ENCODE measurements around the gene NUP62CL.
A peak's percentile ranks its signal among the peaks of the same experiment; 100 is the strongest.
"Not testable (repeated sequence)": the region's sequence is repeated elsewhere in the genome, so short reads cannot be mapped to it uniquely, and the experiment has no call there.

Gene NUP62CL

GRCh38 chrX:107205770-107206696, at the start of gene NUP62CL, which contains the start of gene DNAAF6:
TSS of gene NUP62CL (minus strand) at chrX:107206433. CDS start at chrX:107175146, 31,287 bp downstream.
TSS of gene DNAAF6 (plus strand) at chrX:107206611. CDS start at chrX:107212876, 6,265 bp downstream.
- DNase-seq = peak; percentile 17

DNA sequence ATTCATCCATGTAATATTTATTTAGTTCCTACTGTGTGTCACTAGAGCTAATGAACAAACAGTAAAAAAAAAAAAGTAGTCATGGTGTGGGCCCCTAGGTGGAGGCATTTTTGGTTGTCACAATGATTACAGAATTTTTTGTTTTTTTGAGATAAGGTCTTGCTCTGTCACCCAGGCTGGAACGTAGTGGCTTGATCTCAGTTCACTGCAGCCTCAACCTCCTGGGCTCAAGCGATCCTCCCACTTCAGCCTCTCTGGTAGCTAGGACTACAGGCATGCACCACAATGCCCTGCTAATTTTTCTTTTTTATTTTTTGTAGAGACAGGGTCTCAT, 22.2 kb upstream of the NUP62CL start:
- DNase-seq = no peak

- DNase-seq = no peak
Observed at GRCh38 chrX:107227780-107228485, 21.7 kb upstream of the NUP62CL start.

- DNase-seq = no peak
Observed at GRCh38 chrX:107226757-107227156, 20.5 kb upstream of the NUP62CL start.

DNA sequence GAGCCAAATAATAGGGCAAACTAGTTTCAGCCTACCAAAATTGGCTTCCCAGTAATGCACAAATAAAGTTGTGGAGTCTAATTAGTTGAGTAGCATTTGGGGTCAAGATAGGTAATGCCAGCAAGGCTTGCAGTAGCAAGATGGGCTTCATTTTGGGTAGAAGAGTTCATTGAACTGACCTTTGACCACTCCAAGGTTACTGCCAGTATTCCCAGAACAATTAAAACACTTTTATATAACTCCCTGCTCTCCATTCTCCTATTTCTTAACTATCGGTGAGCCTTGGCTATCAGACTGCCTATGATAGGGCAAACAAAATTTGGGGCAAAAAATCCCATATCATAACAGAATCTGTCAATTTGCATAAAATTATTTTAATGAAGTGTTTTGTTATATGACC, 7.2 kb upstream of the NUP62CL start:
- no peak for DNase-seq

GRCh38 chrX:107207943-107208342, 1.7 kb upstream of the NUP62CL start:
- no peak for DNase-seq

- no peak for DNase-seq
Observed at GRCh38 chrX:107207089-107207488, 856 bp upstream of the NUP62CL start.

GRCh38 chrX:107206697-107207065, 448 bp upstream of the NUP62CL start:
- no peak for DNase-seq

- no peak for DNase-seq
Observed at GRCh38 chrX:107204068-107204605, 2.1 kb downstream of the NUP62CL start.

GRCh38 chrX:107199491-107199890, 6.7 kb downstream of the NUP62CL start:
- DNase-seq = no peak

DNA sequence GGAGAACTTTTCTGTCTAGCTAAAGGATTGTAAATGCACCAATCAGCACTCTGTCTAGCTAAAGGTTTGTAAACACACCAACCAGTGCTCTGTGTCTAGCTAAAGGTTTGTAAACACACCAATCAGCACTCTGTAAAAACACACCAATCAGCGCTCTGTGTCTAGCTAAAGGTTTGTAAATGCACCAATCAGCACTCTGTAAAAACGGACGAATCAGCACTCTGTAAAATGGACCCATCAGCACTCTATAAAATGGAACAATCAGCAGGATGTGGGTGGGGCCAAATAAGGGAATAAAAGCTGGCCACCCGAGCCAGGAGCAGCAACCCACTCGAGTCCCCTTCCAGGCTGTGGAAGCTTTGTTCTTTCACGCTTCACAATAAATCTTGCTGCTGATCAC, 8.2 kb downstream of the NUP62CL start:
- DNase-seq = not testable (repeated sequence)

DNA sequence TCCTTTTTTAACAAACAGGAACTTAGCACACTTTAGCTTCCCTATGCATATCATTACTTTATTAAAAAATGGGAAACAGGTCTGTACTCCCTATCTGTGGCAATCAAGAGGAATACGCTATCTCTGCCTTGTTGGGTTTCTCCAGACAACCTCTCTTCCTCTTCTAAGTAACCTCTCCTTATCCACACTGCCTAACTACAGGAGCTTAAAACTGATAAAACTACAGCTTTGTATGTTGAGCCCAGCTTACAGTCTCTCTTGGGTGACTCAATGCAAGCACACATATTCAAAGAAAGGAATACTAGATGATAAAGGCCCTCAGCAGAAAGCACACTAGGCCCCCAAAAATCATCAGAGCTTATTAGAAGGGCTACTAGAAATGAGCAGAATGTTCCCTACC, 8.9 kb downstream of the NUP62CL start:
- no peak for DNase-seq

DNA sequence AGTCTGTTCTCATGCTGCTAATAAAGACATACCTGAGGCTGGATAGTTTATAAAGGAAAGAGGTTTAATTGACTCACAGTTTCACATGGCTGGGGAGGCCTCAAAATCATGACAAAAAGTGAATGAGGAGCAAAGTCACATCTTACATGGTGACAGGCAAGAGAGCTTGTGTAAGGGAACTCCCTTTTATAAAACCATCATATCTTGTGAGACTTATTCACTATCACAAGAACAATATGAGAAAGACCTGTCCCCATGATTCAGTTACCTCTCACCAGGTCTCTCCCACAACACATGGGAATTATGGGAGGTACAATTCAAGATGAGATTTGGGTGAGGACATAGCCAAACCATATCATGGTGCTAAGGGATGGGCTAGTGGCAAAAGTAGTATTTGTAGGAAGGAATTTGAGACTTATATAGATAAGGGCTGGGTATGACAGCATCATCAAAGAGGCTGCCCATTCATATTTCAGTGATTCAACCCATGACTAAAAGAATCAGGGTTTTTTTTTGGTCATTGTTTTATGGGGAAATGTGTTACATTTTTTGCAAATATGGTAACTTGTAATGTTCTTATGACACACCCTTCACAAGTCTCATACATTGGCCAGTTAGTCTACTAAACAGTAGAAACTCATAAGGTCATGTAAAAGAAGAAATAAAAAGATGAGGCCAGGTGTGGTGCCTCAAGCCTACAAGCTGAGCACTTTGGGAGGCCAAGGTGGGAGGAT, 34.7 kb downstream of the NUP62CL start:
- no peak for DNase-seq

DNA sequence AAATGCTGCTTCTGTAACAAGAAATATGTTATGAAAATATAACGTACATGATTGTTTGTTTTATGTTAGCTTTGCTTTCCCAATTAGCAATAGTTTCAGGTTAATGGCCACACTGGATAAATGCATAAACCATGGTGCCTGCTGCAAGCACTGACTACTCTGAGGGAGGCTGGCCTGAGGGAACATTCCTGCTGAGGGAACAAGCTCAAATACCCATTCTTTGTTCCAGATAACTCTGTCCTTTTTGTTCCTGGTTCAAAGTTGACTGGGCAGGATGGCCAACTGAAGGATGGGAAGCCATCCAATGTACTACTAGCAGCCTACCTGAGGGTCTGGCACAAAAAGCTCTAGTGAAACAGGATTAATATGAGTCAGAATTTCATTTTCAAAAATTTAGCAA, 37.5 kb downstream of the NUP62CL start:
- DNase-seq = no peak

- DNase-seq = no peak
Observed at GRCh38 chrX:107168257-107168656, 38.0 kb downstream of the NUP62CL start.

- no peak for DNase-seq
Observed at GRCh38 chrX:107167163-107167921, 38.9 kb downstream of the NUP62CL start.

GRCh38 chrX:107157618-107158017, 48.6 kb downstream of the NUP62CL start:
- not testable (repeated sequence) for DNase-seq

GRCh38 chrX:107155621-107156430, 50.4 kb downstream of the NUP62CL start:
- DNase-seq = not testable (repeated sequence)

DNA sequence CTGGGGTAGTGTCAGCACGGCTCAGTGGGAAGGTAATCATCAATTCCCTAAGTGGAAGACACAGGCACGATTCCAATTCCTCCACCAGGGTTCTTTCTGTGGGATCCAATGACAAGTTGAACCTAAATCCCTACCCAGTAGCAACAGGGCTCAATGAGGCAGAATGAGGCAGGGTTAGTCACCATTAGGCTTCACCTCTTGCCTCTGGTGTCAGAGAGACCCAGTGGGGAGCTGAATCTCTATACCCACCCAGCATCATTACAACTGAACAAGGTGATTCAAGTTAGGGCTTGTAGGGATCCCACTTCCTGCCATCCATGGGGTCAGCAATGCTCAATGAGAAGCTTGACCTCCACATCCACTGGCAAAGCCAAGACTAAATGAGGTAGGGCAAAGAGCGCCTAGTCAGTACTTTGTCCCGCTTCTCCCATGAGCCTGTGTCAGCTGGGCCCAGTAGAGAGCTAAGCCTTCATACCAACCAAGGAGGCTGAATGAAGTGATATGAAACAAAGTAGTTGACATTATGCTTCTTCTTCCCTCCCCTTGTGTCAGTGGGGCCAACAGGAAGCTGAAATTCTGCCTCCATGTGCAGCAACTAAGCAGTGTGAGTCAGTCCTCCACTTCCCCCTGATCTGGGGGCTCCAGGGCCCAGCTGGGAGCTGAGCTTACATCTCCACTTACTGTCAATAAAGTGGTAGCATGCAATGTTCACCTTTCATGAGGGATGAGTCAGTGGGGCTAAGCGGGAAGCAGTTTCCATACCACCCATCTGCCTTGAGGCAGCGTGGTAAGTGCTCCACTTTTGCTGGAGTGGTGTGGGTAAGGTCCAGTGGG, 51.2 kb downstream of the NUP62CL start:
- no peak for DNase-seq

GRCh38 chrX:107153005-107153404, 53.2 kb downstream of the NUP62CL start:
- DNase-seq = no peak
